MCF 10A (cell line): ENCODE results near the gene WNT9A. TPM values are rescaled to one million over a fixed set of nuclear protein-coding genes. Genes with fewer than 3 reads are reported as not detected.

Experiments used
- BruUV-seq: library from RNA; stranded (reverse); fragments of 400-500 nt; replicated peaks from 2 replicates; lab custom pipeline; 2021; lab: Mats Ljungman, UMichigan
- CTCF ChIA-PET: fragments of 300-600 bp; sonication (Branson Sonifier 250); formaldehyde crosslinking; extraction: SDS; loops from one replicate; lab custom pipeline; 2021; ENCODE audit warnings: antibody characterized with exemption, inconsistent platforms; lab: Yijun Ruan, JAX
- POLR2A ChIA-PET: fragments of 300-600, 350-650 bp; sonication (Branson Sonifier 250); formaldehyde crosslinking; extraction: SDS; loops from one replicate; lab custom pipeline; 2020; ENCODE audit warnings: antibody characterized with exemption, inconsistent platforms; lab: Yijun Ruan, JAX
- DNase-seq: peaks from one replicate; pipeline ENCODE4 v3.0.0-alpha.2; 2018; ENCODE audit not compliant: unreplicated experiment
- H3K27ac Mint-ChIP-seq: one replicate; pipeline ENCODE4 v1.8.0; 2022; ENCODE audit warnings: mild to moderate bottlenecking, low read depth, mixed read lengths; ENCODE audit not compliant: unreplicated experiment
- H3K27me3 Mint-ChIP-seq: one replicate; pipeline ENCODE4 v1.8.0; 2022; ENCODE audit warnings: mixed read lengths; ENCODE audit not compliant: insufficient read depth, unreplicated experiment
- H3K36me3 Mint-ChIP-seq: one replicate; pipeline ENCODE4 v1.8.0; 2022; ENCODE audit warnings: mild to moderate bottlenecking, moderate library complexity, mixed read lengths; ENCODE audit not compliant: insufficient read depth, unreplicated experiment
- H3K4me1 Mint-ChIP-seq: one replicate; pipeline ENCODE4 v1.8.0; 2022; ENCODE audit warnings: mixed read lengths; ENCODE audit not compliant: insufficient read depth, unreplicated experiment
- H3K4me3 Mint-ChIP-seq: one replicate; pipeline ENCODE4 v1.8.0; 2022; ENCODE audit warnings: mild to moderate bottlenecking, moderate library complexity, mixed read lengths; ENCODE audit not compliant: unreplicated experiment
- H3K9me3 Mint-ChIP-seq: one replicate; pipeline ENCODE4 v1.8.0; 2022; ENCODE audit warnings: mixed read lengths; ENCODE audit not compliant: unreplicated experiment
- intact Hi-C: fragments of 100-400 bp; cut with micrococcal nuclease; formaldehyde crosslinking; loops from 2 replicates; pipeline ENCODE4 v1.14.1; 2022
- total RNA-seq: library from RNA; stranded (reverse); gene quantifications from 2 replicates; pipeline ENCODE4 v1.2.3, GENCODE V29; 2022
- TF ChIP-seq, protein P1 (sequence below): fragments of 200-600 bp; IDR thresholded peaks from one replicate; pipeline ENCODE4 v1.8.0; 2022; ENCODE audit warnings: antibody characterized with exemption, mild to moderate bottlenecking; ENCODE audit not compliant: unreplicated experiment

WNT9A gene
- total RNA-seq, 1 experiment from 2014 or later, result 2.6 TPM

GRCh38 chr1:227899141-227899819 lies 48.5 kb downstream of the WNT9A start:
- BruUV-seq, result no TSS peak
- H3K4me1 Mint-ChIP-seq, result peaks cover 12% of the 10 kb centered on the region
- H3K27ac Mint-ChIP-seq, result no peak overlapping the region
- no peaks in the 10 kb centered on the region for H3K9me3 Mint-ChIP-seq
- H3K36me3 Mint-ChIP-seq, result no peaks in the 10 kb centered on the region
- peaks cover 13% of the 10 kb centered on the region for H3K27me3 Mint-ChIP-seq
- POLR2A ChIA-PET, result no interaction called here
- CTCF ChIA-PET, result interaction anchor here (0.6 kb wide), 1 partner anchor 109 kb away, joined by 3 read pairs; no protein-coding TSS in a partner anchor
- no peak for DNase-seq
- no peak overlapping the region for H3K4me3 Mint-ChIP-seq
- intact Hi-C loops, result no loop called here
- TF ChIP-seq, protein P1, sequence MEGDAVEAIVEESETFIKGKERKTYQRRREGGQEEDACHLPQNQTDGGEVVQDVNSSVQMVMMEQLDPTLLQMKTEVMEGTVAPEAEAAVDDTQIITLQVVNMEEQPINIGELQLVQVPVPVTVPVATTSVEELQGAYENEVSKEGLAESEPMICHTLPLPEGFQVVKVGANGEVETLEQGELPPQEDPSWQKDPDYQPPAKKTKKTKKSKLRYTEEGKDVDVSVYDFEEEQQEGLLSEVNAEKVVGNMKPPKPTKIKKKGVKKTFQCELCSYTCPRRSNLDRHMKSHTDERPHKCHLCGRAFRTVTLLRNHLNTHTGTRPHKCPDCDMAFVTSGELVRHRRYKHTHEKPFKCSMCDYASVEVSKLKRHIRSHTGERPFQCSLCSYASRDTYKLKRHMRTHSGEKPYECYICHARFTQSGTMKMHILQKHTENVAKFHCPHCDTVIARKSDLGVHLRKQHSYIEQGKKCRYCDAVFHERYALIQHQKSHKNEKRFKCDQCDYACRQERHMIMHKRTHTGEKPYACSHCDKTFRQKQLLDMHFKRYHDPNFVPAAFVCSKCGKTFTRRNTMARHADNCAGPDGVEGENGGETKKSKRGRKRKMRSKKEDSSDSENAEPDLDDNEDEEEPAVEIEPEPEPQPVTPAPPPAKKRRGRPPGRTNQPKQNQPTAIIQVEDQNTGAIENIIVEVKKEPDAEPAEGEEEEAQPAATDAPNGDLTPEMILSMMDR, result no peak

GRCh38 chr1:227898502-227899140 lies 49.1 kb downstream of the WNT9A start:
- no peaks in the 10 kb centered on the region for H3K36me3 Mint-ChIP-seq
- POLR2A ChIA-PET, result interaction anchor here (0.5 kb wide), 1 partner anchor 212 kb away, joined by 3 read pairs; no protein-coding TSS in a partner anchor
- H3K27ac Mint-ChIP-seq, result no peak overlapping the region
- no TSS peak for BruUV-seq
- no peak overlapping the region for H3K4me3 Mint-ChIP-seq
- CTCF ChIA-PET, result interaction anchor here (0.6 kb wide), 1 partner anchor 108 kb away, joined by 3 read pairs; no protein-coding TSS in a partner anchor
- H3K4me1 Mint-ChIP-seq, result peaks cover 16% of the 10 kb centered on the region
- TF ChIP-seq, protein P1, result no peak
- intact Hi-C loops, result no loop called here
- DNase-seq, result no peak
- no peaks in the 10 kb centered on the region for H3K9me3 Mint-ChIP-seq
- peaks cover 13% of the 10 kb centered on the region for H3K27me3 Mint-ChIP-seq

GRCh38 chr1:227897704-227898438 lies 49.9 kb downstream of the WNT9A start:
- DNase-seq, result no peak
- BruUV-seq, result no TSS peak
- Mint-ChIP-seq H3K27ac (no peak overlapping the region), H3K9me3 (no peaks in the 10 kb centered on the region), H3K4me1 (peaks cover 18% of the 10 kb centered on the region), H3K27me3 (peaks cover 13% of the 10 kb centered on the region), H3K4me3 (no peak overlapping the region), H3K36me3 (no peaks in the 10 kb centered on the region)
- TF ChIP-seq, protein P1, result no peak
- CTCF ChIA-PET, result interaction anchor here (0.9 kb wide), 1 partner anchor 14 kb away, joined by 3 read pairs; no protein-coding TSS in a partner anchor
- intact Hi-C loops, result no loop called here
- POLR2A ChIA-PET, result interaction anchor here (0.5 kb wide), 1 partner anchor 213 kb away, joined by 3 read pairs; no protein-coding TSS in a partner anchor
